GM23338 (cell line): Measurements from ENCODE around the gene SF3B3. TPM values are rescaled to one million over a fixed set of nuclear protein-coding genes. Genes with fewer than 3 reads are reported as not detected.

ENCODE experiments used
- ATAC-seq: fragments of 200-7000 bp; cut with Tn5 transposase; 3 replicates; pipeline ENCODE4 v1.9.1; 2020
- DNase-seq: peaks from one replicate; pipeline ENCODE4 v3.0.0-alpha.2; 2015; ENCODE audit warnings: low spot score
- H2AFZ ChIP-seq: fragments of 200-600 bp; sonication (generic); 2 replicates; pipeline ENCODE4 v1.8.0; 2016; ENCODE audit warnings: antibody characterized with exemption, mild to moderate bottlenecking, moderate library complexity
- H3F3A ChIP-seq: fragments of 200-600 bp; sonication (generic); replicated peaks from 2 replicates; pipeline ENCODE4 v1.8.0; 2017; ENCODE audit warnings: antibody characterized with exemption, mixed run types, low read depth
- H3K27ac ChIP-seq: fragments of 200-600 bp; sonication (generic); 2 replicates; pipeline ENCODE4 v1.6.1; 2016; ENCODE audit warnings: low read depth
- H3K27me3 ChIP-seq: fragments of 200-600 bp; sonication (generic); 2 replicates; pipeline ENCODE4 v1.8.0; 2016; ENCODE audit warnings: mild to moderate bottlenecking, mixed run types, moderate library complexity; ENCODE audit not compliant: insufficient read depth
- H3K36me3 ChIP-seq: fragments of 200-600 bp; sonication (generic); 2 replicates; pipeline ENCODE4 v1.8.0; 2016; ENCODE audit warnings: mild to moderate bottlenecking; ENCODE audit not compliant: insufficient read depth
- H3K4me1 ChIP-seq: fragments of 200-600 bp; sonication (generic); 2 replicates; pipeline ENCODE4 v1.8.0; 2016; ENCODE audit warnings: mild to moderate bottlenecking, moderate library complexity; ENCODE audit not compliant: insufficient read depth
- H3K4me2 ChIP-seq: fragments of 200-600 bp; sonication (generic); 2 replicates; pipeline ENCODE4 v1.7.1; 2017; ENCODE audit warnings: mixed run types
- H3K4me3 ChIP-seq: fragments of 200-600 bp; sonication (generic); 2 replicates; pipeline ENCODE4 v1.6.1; 2016; ENCODE audit warnings: mixed run types
- H3K79me2 ChIP-seq: fragments of 200-600 bp; sonication (generic); replicated peaks from 2 replicates; pipeline ENCODE4 v1.8.0; 2017; ENCODE audit warnings: mild to moderate bottlenecking; ENCODE audit not compliant: insufficient read depth
- H3K9me2 ChIP-seq: fragments of 200-600 bp; sonication (generic); 2 replicates; pipeline ENCODE4 v1.8.0; 2017; ENCODE audit not compliant: insufficient read depth
- H4K20me1 ChIP-seq: fragments of 200-600 bp; sonication (generic); replicated peaks from 2 replicates; pipeline ENCODE4 v1.8.0; 2017; ENCODE audit warnings: mild to moderate bottlenecking; ENCODE audit not compliant: insufficient read depth
- H3K27ac Mint-ChIP-seq: 2 replicates; pipeline ENCODE4 v1.8.0; 2020; ENCODE audit warnings: inconsistent platforms, mild to moderate bottlenecking, moderate library complexity, mixed read lengths
- H3K27me3 Mint-ChIP-seq: 3 replicates; pipeline ENCODE4 v1.8.0; 2022; ENCODE audit warnings: low read depth, mild to moderate bottlenecking, moderate library complexity, mixed read lengths, inconsistent platforms; ENCODE audit not compliant: insufficient read depth, poor library complexity
- H3K36me3 Mint-ChIP-seq: 3 replicates; pipeline ENCODE4 v1.8.0; 2021; ENCODE audit warnings: low read depth, mild to moderate bottlenecking, inconsistent platforms, moderate library complexity, mixed read lengths
- H3K4me1 Mint-ChIP-seq: 3 replicates; pipeline ENCODE4 v1.8.0; 2020; ENCODE audit warnings: mild to moderate bottlenecking, inconsistent platforms, mixed read lengths
- H3K4me3 Mint-ChIP-seq: 3 replicates; pipeline ENCODE4 v1.8.0; 2021; ENCODE audit warnings: moderate library complexity, mild to moderate bottlenecking, inconsistent platforms, mixed read lengths
- H3K9me3 Mint-ChIP-seq: 3 replicates; pipeline ENCODE4 v1.8.0; 2020; ENCODE audit warnings: moderate library complexity, mild to moderate bottlenecking, inconsistent platforms, mixed read lengths
- CREB1 ChIP-seq: fragments of 250-450 bp; sonication (Bioruptor Pico); IDR thresholded peaks from 2 replicates; pipeline ENCODE4 v1.5.0; 2020; ENCODE audit warnings: low read depth, mild to moderate bottlenecking, moderate library complexity
- EZH2phosphoT487 ChIP-seq: fragments of 200-600 bp; sonication (generic); IDR thresholded peaks from one replicate; pipeline ENCODE4 v1.8.1; 2018; ENCODE audit warnings: antibody characterized with exemption; ENCODE audit not compliant: unreplicated experiment
- POLR2AphosphoS5 ChIP-seq: IDR thresholded peaks from 2 replicates; pipeline ENCODE4 v1.6.1; 2016; ENCODE audit warnings: antibody characterized with exemption, low read depth
- STAT1 ChIP-seq: IDR thresholded peaks from one replicate; pipeline ENCODE4 v1.6.1; 2016; ENCODE audit warnings: antibody characterized with exemption; ENCODE audit not compliant: unreplicated experiment
- ZNF114 ChIP-seq: fragments of 250-450 bp; sonication (Bioruptor Pico); IDR thresholded peaks from 2 replicates; pipeline ENCODE4 v1.5.0; 2020; ENCODE audit warnings: mild to moderate bottlenecking, moderate library complexity
- ZNF462 ChIP-seq: fragments of 250-450 bp; sonication (Bioruptor Pico); IDR thresholded peaks from 2 replicates; pipeline ENCODE4 v1.5.0; 2020; ENCODE audit warnings: mild to moderate bottlenecking, moderate library complexity
- polyA plus RNA-seq: library from polyadenylated mRNA; unstranded; fragments of >200 nt; fragmentation: Nextera tagmentation; extraction: Ambion mirVana; gene quantifications from 2 replicates; pipeline ENCODE4 v1.2.1, GENCODE V29; 2016
- total RNA-seq: library from RNA; depleted of rRNA; stranded (reverse); fragments of >200 nt; shearing (Covaris generic); gene quantifications from 2 replicates; pipeline ENCODE4 v1.2.3, GENCODE V29; 2014

SF3B3 gene
- total and polyA plus RNA-seq, 2 experiments from 2014 or later: 202 to 289 TPM

- Mint-ChIP-seq H3K27ac (no peak overlapping the region), H3K9me3 (no peaks in the 10 kb centered on the region), H3K36me3 (peaks cover 97% of the 10 kb centered on the region), H3K27me3 (peaks cover 2% of the 10 kb centered on the region), H3K4me3 (no peak overlapping the region), H3K4me1 (no peaks in the 10 kb centered on the region)
- H3K27me3 ChIP-seq: no peaks in the 10 kb centered on the region
- DNase-seq: no peak
- H3K27ac ChIP-seq: no peak overlapping the region
- no peak overlapping the region for H3K4me2 ChIP-seq
- peaks cover 99% of the 10 kb centered on the region for H3K79me2 ChIP-seq
- H3K36me3 ChIP-seq: peaks cover 90% of the 10 kb centered on the region
- TF ChIP-seq ZNF462 (CRISPR knock-in tag) (no peak), ZNF114 (no peak), EZH2phosphoT487 (peak; percentile 29), POLR2AphosphoS5 (no peak), CREB1 (CRISPR knock-in tag) (no peak)
- no peaks in the 10 kb centered on the region for H3K4me1 ChIP-seq
- peaks cover 73% of the 10 kb centered on the region for H4K20me1 ChIP-seq
- H3K9me2 ChIP-seq: no peaks in the 10 kb centered on the region
- H3F3A ChIP-seq: peaks cover 52% of the 10 kb centered on the region
- ATAC-seq: no peak
- H2AFZ ChIP-seq: no peak overlapping the region
- H3K4me3 ChIP-seq: no peak overlapping the region
Observed at GRCh38 chr16:70534971-70535370, 11.4 kb downstream of the SF3B3 start.

GRCh38 chr16:70540994-70541393 is 17.4 kb downstream of the SF3B3 start:
- no peak for DNase-seq
- Histone ChIP-seq H3K79me2 (peaks cover 96% of the 10 kb centered on the region), H4K20me1 (peaks cover 76% of the 10 kb centered on the region), H3K36me3 (peaks cover 86% of the 10 kb centered on the region), H3K9me2 (no peaks in the 10 kb centered on the region), H2AFZ (no peak overlapping the region), H3K4me3 (no peak overlapping the region), H3K4me1 (no peaks in the 10 kb centered on the region), H3K27ac (no peak overlapping the region), H3F3A (peaks cover 41% of the 10 kb centered on the region), H3K4me2 (no peak overlapping the region), H3K27me3 (no peaks in the 10 kb centered on the region)
- TF ChIP-seq EZH2phosphoT487 (peak; percentile 44), STAT1 (no peak), POLR2AphosphoS5 (no peak)
- ATAC-seq: no peak
- H3K4me1 Mint-ChIP-seq: no peaks in the 10 kb centered on the region
- H3K36me3 Mint-ChIP-seq: peaks cover 97% of the 10 kb centered on the region
- H3K27ac Mint-ChIP-seq: no peak overlapping the region
- no peaks in the 10 kb centered on the region for H3K9me3 Mint-ChIP-seq
- peaks cover 2% of the 10 kb centered on the region for H3K27me3 Mint-ChIP-seq
- H3K4me3 Mint-ChIP-seq: no peak overlapping the region
